Gastroesophageal sphincter (tissue), 4 donors: ENCODE data around the gene GNG12. TPM values are rescaled to one million over a fixed set of nuclear protein-coding genes. Genes with fewer than 3 reads are reported as not detected.

ENCODE experiments used
- ATAC-seq: fragments of 150-250 bp; one replicate; pipeline ENCODE4 v1.9.1; 2016; ENCODE audit warnings: mild to moderate bottlenecking, moderate library complexity
- H3K27ac ChIP-seq, 4 donors: fragments of 200-600 bp; sonication (generic) in 3 of 4; 1 replicate in 3 of 4; 2 replicates in 1 of 4; pipeline ENCODE4 v1.5.1; 2016 to 2019
- H3K27me3 ChIP-seq: fragments of 200-600 bp; sonication (generic); one replicate; pipeline ENCODE4 v1.5.1; 2019
- H3K36me3 ChIP-seq, 2 donors: fragments of 200-600 bp; sonication (generic); one replicate each; pipeline ENCODE4 v1.5.1; 2019; ENCODE audit warnings: control low read depth in 1 of 2
- H3K4me1 ChIP-seq, 3 donors: fragments of 200-600 bp; sonication (generic); 1 replicate in 2 of 3; 2 replicates in 1 of 3; pipeline ENCODE4 v1.5.1; 2016 to 2019; ENCODE audit warnings: control low read depth in 2 of 3
- H3K4me3 ChIP-seq, 2 donors: fragments of 200-600 bp; sonication (generic); one replicate each; pipeline ENCODE4 v1.5.1; 2019; ENCODE audit warnings: mild to moderate bottlenecking in 1 of 2, moderate library complexity in 1 of 2
- H3K9me3 ChIP-seq, 3 donors: fragments of 200-600 bp; sonication (generic); one replicate each; pipeline ENCODE4 v1.5.1; 2017 to 2019; ENCODE audit warnings: control low read depth in 2 of 3
- CTCF ChIP-seq, 4 experiments: fragments of 200-600 bp in 2 of 4; fragments of 450-650 bp in 2 of 4; sonication (generic) in 1 of 4; IDR thresholded peaks; one replicate each; pipeline ENCODE4 v1.5.1; 2017 to 2019; ENCODE audit warnings: antibody characterized with exemption in 4 of 4, mild to moderate bottlenecking in 2 of 4, moderate library complexity in 2 of 4
- EP300 ChIP-seq: sonication (generic); formaldehyde crosslinking; IDR thresholded peaks from one replicate; pipeline ENCODE4 v1.6.1; 2017; ENCODE audit warnings: antibody characterized with exemption, mild to moderate bottlenecking
- POLR2A ChIP-seq, 2 donors: fragments of 450-650 bp; IDR thresholded peaks; one replicate each; pipeline ENCODE4 v1.6.1; 2017; ENCODE audit warnings: antibody characterized with exemption in 2 of 2, mild to moderate bottlenecking in 2 of 2, moderate library complexity in 1 of 2
- POLR2AphosphoS5 ChIP-seq: sonication (generic); formaldehyde crosslinking; IDR thresholded peaks from one replicate; pipeline ENCODE4 v1.6.1; 2017; ENCODE audit warnings: antibody characterized with exemption
- WGBS, 2 donors: methylation state at CpG; one replicate each; pipeline ENCODE4 v1.1.5; 2018; ENCODE audit warnings: low coverage in 1 of 2; 5-methylcytosine and 5-hydroxymethylcytosine counted together
- total RNA-seq, 4 donors: library from RNA; depleted of rRNA; stranded (reverse); fragments of >200 nt; gene quantifications; one replicate each; pipeline ENCODE4 v1.1.0, GENCODE V29; 2016

Gene GNG12
- total RNA-seq, 4 donors from 2014 or later: 135 to 175 (median 149) TPM

GRCh38 chr1:67760030-67760821 lies 73.0 kb downstream of the GNG12 start:
- ATAC-seq: peak; percentile 61
- H3K4me3 ChIP-seq: no peak overlapping the region
- H3K27me3 ChIP-seq: no peaks in the 10 kb centered on the region
- WGBS, 2 donors: 31% methylated on average over 7 to 14 of the region's 14 CpGs
- TF ChIP-seq POLR2A (IDR thresholded peaks at IDR 0.05): no peak
- peak; percentile 81 to 89 (median 86) for TF ChIP-seq CTCF (IDR thresholded peaks at IDR 0.05)
- TF ChIP-seq POLR2AphosphoS5: peak; percentile 1
- no peaks in the 10 kb centered on the region for H3K9me3 ChIP-seq
- H3K36me3 ChIP-seq: no peaks in the 10 kb centered on the region
- peaks cover 11 to 79% (median 17%) of the 10 kb centered on the region in 3 donors for H3K4me1 ChIP-seq
- H3K27ac ChIP-seq: peak overlapping the region in 3 of 4 donors; percentile 45 to 60 (median 47)

GRCh38 chr1:67759692-67760029 lies 73.6 kb downstream of the GNG12 start:
- peaks cover 11 to 82% (median 18%) of the 10 kb centered on the region in 3 donors for H3K4me1 ChIP-seq
- TF ChIP-seq CTCF (IDR thresholded peaks at IDR 0.05) (no peak), POLR2A (IDR thresholded peaks at IDR 0.05) (no peak), POLR2AphosphoS5 (no peak), EP300 (no peak)
- no peak overlapping the region for H3K4me3 ChIP-seq
- H3K9me3 ChIP-seq: no peaks in the 10 kb centered on the region
- no peak for ATAC-seq
- H3K36me3 ChIP-seq: no peaks in the 10 kb centered on the region
- peak overlapping the region in 3 of 4 donors; percentile 25 to 60 (median 47) for H3K27ac ChIP-seq
- H3K27me3 ChIP-seq: no peaks in the 10 kb centered on the region

DNA sequence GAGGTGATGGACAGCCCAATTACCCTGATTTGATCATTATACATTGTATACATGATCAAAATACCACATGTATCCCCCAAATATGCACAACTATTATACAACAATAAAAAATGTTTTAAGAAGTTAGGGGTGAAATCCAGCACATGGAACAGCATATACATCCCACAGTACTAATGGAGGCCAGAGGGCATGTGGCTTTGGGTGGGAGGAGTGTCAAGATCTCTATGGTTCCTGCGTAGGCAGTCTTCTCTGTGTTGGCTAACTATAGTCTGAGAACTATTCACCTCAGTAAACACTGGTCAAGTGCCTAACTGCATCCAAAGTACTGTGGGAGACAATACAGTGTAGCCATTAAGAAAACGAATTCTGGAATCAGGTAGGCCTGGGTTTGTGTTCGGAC lies 74.2 kb downstream of the GNG12 start:
- no peak for TF ChIP-seq POLR2AphosphoS5
- TF ChIP-seq EP300: no peak
- no peak for TF ChIP-seq CTCF (IDR thresholded peaks at IDR 0.05)
- no peak for TF ChIP-seq POLR2A (IDR thresholded peaks at IDR 0.05)
- Histone ChIP-seq H3K27me3 (no peaks in the 10 kb centered on the region), H3K9me3 (no peaks in the 10 kb centered on the region), H3K4me1 (peaks cover 11 to 82% (median 22%) of the 10 kb centered on the region in 3 donors), H3K27ac (peak overlapping the region in 3 of 4 donors; percentile 22 to 60 (median 47)), H3K36me3 (no peaks in the 10 kb centered on the region), H3K4me3 (no peak overlapping the region)
- ATAC-seq: no peak
- WGBS, 2 donors: 86 to 90% methylated on average over 3 of the region's 3 CpGs

GRCh38 chr1:67755619-67756018 lies 77.6 kb downstream of the GNG12 start:
- 5 to 10% methylated on average over 2 of the region's 2 CpGs for WGBS, 2 donors
- H3K27ac ChIP-seq: peak overlapping the region in 2 of 4 donors; percentile 8 to 16
- ATAC-seq: no peak

GRCh38 chr1:67755160-67755559 lies 78.1 kb downstream of the GNG12 start:
- no peaks in the 10 kb centered on the region for H3K27me3 ChIP-seq
- peaks cover 16 to 100% (median 18%) of the 10 kb centered on the region in 3 donors for H3K4me1 ChIP-seq
- H3K9me3 ChIP-seq: no peaks in the 10 kb centered on the region
- no peak for ATAC-seq
- no peaks in the 10 kb centered on the region for H3K36me3 ChIP-seq
- H3K4me3 ChIP-seq: no peak overlapping the region
- H3K27ac ChIP-seq: peak overlapping the region in 2 of 4 donors; percentile 8 to 16
- no peak for TF ChIP-seq POLR2A (IDR thresholded peaks at IDR 0.05)
- no peak for TF ChIP-seq POLR2AphosphoS5
- no peak for TF ChIP-seq EP300
- no peak for TF ChIP-seq CTCF (IDR thresholded peaks at IDR 0.05)
- 83 to 100% methylated on average over 2 of the region's 2 CpGs for WGBS, 2 donors

More at GRCh38 chr1:67755619-67756018, 77.6 kb downstream of the GNG12 start:
- H3K9me3 ChIP-seq: no peaks in the 10 kb centered on the region
- no peaks in the 10 kb centered on the region for H3K27me3 ChIP-seq
- H3K4me1 ChIP-seq: peaks cover 12 to 100% (median 20%) of the 10 kb centered on the region in 3 donors
- H3K36me3 ChIP-seq: no peaks in the 10 kb centered on the region
- TF ChIP-seq POLR2AphosphoS5 (peak; percentile 80), POLR2A (IDR thresholded peaks at IDR 0.05) (no peak)
- H3K4me3 ChIP-seq: no peak overlapping the region
